ENCODE results near the gene PPP2R2D.
"Not testable (repeated sequence)": the region's sequence is repeated elsewhere in the genome, so short reads cannot be mapped to it uniquely, and the experiment has no call there.

PPP2R2D gene

GRCh38 chr10:131909014-131909808, 8.4 kb downstream of the PPP2R2D start:
- DNase-seq = no peak

- no peak for DNase-seq
These were observed 9.1 kb downstream of the PPP2R2D start for GRCh38 chr10:131909929-131910328.

GRCh38 chr10:131910663-131911314, 10.0 kb downstream of the PPP2R2D start:
- no peak for DNase-seq

- no peak for DNase-seq
These were observed 10.6 kb downstream of the PPP2R2D start for GRCh38 chr10:131911451-131911850.

- no peak for DNase-seq
These were observed 11.8 kb downstream of the PPP2R2D start for GRCh38 chr10:131912620-131913019.

GRCh38 chr10:131915484-131915883, 14.7 kb downstream of the PPP2R2D start:
- no peak for DNase-seq

GRCh38 chr10:131915990-131916766, 15.4 kb downstream of the PPP2R2D start:
- DNase-seq = no peak

GRCh38 chr10:131916767-131917160, 16.0 kb downstream of the PPP2R2D start:
- not testable (repeated sequence) for DNase-seq

- not testable (repeated sequence) for DNase-seq
These were observed 16.7 kb downstream of the PPP2R2D start for GRCh38 chr10:131917496-131917895.

- not testable (repeated sequence) for DNase-seq
These were observed 18.7 kb downstream of the PPP2R2D start for GRCh38 chr10:131919461-131919860.

- no peak for DNase-seq
These were observed 19.3 kb downstream of the PPP2R2D start for GRCh38 chr10:131920151-131920550.

GRCh38 chr10:131920693-131921092, 19.9 kb downstream of the PPP2R2D start:
- DNase-seq = no peak

- DNase-seq = no peak
These were observed 20.4 kb downstream of the PPP2R2D start for GRCh38 chr10:131921184-131921583.

- DNase-seq = no peak
These were observed 22.4 kb downstream of the PPP2R2D start for GRCh38 chr10:131923038-131923756.

GRCh38 chr10:131925011-131925649, 24.3 kb downstream of the PPP2R2D start:
- no peak for DNase-seq

GRCh38 chr10:131925716-131926115, 24.9 kb downstream of the PPP2R2D start:
- DNase-seq = no peak

GRCh38 chr10:131926253-131926652, 25.4 kb downstream of the PPP2R2D start:
- no peak for DNase-seq

- no peak for DNase-seq
These were observed 26.2 kb downstream of the PPP2R2D start for GRCh38 chr10:131926743-131927595.

GRCh38 chr10:131928248-131929095, 27.7 kb downstream of the PPP2R2D start:
- DNase-seq = peak; percentile 61

GRCh38 chr10:131929122-131929845, 28.5 kb downstream of the PPP2R2D start:
- DNase-seq = no peak
